ENCODE data around the gene GGT6. TPM values are rescaled to one million over a fixed set of nuclear protein-coding genes. Genes with fewer than 3 reads are reported as not detected.

The GGT6 gene
- total and polyA plus RNA-seq, 5 donors from 2014 or later = not detected

DNA sequence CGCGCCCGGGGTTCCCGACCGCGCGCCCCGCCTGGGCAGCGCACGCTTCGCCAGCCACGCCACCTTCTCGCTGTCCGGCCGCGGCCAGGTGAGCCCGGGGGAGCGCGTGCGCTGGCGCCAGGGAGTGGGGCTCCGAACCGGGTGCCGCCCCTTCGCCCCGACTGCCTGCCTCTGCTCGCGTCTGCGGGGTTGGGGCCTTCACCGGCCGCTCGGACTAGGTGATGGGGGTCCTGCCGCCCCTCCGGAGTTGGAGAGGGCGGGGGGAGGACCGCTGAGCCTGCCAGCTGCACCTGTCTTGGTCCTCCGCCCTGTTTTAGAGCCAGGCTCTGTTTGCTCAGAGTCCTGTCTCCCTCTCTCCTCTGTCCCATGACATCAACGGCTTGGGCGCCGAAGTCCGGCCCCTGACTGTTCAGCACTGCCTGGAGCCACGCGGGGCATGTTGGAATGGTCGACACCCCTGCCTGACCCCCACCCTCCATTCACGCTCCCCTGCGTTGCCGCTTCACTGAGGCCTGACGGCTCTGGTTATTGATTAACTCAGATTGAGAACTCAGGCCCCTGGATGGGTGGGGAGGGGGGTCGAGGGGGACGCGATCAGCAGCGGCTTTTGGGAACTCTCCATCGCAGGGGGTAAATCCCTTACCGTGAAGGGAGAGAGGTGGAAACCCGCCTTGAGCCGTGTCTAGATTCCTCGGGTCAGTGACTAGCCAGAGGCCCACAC lies 24.7 kb upstream of the GGT6 start:
- H3K4me3 ChIP-seq (ENCODE audit: low read depth, low read length) = no peak overlapping the region
- Mint-ChIP-seq H3K27me3 (peaks cover 34% of the 10 kb centered on the region), H3K36me3 (no peaks in the 10 kb centered on the region), H3K4me1 (peaks cover 0 to 5% (median 2%) of the 10 kb centered on the region in 4 donors), H3K9me3 (no peaks in the 10 kb centered on the region), H3K27ac (no peak overlapping the region), H3K4me3 (peak overlapping the region in 2 of 4 donors; percentile 39 to 54)
- no peaks in the 10 kb centered on the region for H3K36me3 ChIP-seq (ENCODE audit: control insufficient read depth, insufficient read depth, low read length)
- no peaks in the 10 kb centered on the region for H3K9me3 ChIP-seq (ENCODE audit: control insufficient read depth in 2 of 2, low read length in 2 of 2)
- DNase-seq = no peak
- ATAC-seq (ENCODE audit: low read depth in 2 of 2) = no peak
- peaks cover 2% of the 10 kb centered on the region for H3K27me3 ChIP-seq (ENCODE audit: control insufficient read depth, insufficient read depth, low read length)
- H3K27ac ChIP-seq (ENCODE audit: insufficient read depth, low read length, poor library complexity, severe bottlenecking) = no peak overlapping the region
- peaks cover 6% of the 10 kb centered on the region for H3K4me1 ChIP-seq (ENCODE audit: control insufficient read depth, insufficient read depth, low read length, poor library complexity, severe bottlenecking)

DNA sequence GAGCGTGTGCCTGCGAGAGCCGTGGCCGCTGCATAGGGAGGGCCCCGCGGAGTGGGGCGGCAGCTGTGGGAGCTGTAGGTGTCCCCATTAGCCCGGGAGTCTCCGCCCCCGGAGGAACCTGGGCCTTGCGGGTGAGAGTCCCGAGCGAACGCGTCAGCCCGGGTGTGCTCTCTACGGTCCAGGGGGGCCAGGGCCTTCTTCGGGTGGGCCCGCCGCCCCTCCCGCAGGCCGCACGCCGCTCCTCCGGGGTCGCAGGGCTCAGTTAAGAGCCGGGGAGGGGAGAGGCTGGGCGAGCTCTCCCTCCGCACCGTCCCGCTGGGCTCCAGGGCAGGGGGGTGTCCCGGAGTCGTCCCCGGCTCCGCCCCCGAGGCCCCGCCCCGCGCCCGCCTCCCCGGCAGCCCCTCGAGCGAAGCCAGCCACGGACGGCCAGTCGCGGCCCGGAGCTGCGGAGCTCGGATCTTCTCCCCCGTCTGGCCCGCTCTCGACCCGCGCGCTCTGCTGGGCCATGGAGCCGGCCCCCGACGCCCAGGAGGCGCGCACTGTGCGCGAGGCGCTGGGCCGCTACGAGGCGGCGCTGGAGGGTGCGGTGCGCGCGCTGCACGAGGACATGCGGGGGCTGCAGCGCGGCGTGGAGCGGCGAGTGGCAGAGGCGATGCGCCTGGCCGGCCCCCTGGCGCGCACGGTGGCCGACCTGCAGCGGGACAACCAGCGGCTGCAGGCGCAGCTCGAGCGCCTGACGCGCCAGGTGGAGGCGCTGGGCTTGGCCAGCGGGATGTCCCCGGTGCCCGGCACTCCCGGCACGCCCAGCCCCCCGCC lies 23.9 kb upstream of the GGT6 start, which contains the start of gene SMTNL2:
Gene SMTNL2, plus strand, starts transcription at position 429 of the 816 bp plus-strand sequence. Its CDS starts 77 bp downstream, at position 506.
- H3K36me3 Mint-ChIP-seq = no peaks in the 10 kb centered on the region
- no peak within 1 kb of the TSS for H3K4me3 ChIP-seq (ENCODE audit: low read depth, low read length)

DNA sequence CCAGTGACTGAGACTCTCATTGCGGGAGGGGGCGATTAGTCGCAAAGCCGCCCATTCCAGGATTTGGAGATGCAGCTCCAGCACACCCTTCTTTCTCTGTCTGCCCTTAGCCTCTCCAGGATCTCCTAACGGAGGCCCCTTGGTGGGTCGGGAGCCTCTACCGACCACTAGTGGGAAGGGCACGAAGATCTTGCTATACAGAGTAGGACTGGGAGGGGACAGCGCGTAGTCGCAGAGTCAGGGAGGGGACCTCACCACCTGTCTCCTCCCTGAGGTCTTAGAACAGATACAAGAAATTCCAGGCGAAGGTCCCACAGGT lies 23.4 kb upstream of the GGT6 start:
- Histone ChIP-seq H3K36me3 (ENCODE audit: control insufficient read depth, insufficient read depth, low read length) (no peaks in the 10 kb centered on the region), H3K4me3 (ENCODE audit: low read depth, low read length) (no peak overlapping the region), H3K27ac (ENCODE audit: insufficient read depth, low read length, poor library complexity, severe bottlenecking) (no peak overlapping the region), H3K27me3 (ENCODE audit: control insufficient read depth, insufficient read depth, low read length) (peaks cover 2% of the 10 kb centered on the region), H3K4me1 (ENCODE audit: control insufficient read depth, insufficient read depth, low read length, poor library complexity, severe bottlenecking) (peaks cover 6% of the 10 kb centered on the region), H3K9me3 (ENCODE audit: control insufficient read depth in 2 of 2, low read length in 2 of 2) (no peaks in the 10 kb centered on the region)
- Mint-ChIP-seq H3K4me1 (peaks cover 0 to 5% (median 2%) of the 10 kb centered on the region in 4 donors), H3K9me3 (no peaks in the 10 kb centered on the region), H3K4me3 (peak overlapping the region in 3 of 4 donors; percentile 51 to 73 (median 52)), H3K36me3 (no peaks in the 10 kb centered on the region), H3K27ac (no peak overlapping the region), H3K27me3 (peaks cover 32% of the 10 kb centered on the region)
- no peak for DNase-seq
- ATAC-seq (ENCODE audit: low read depth in 2 of 2) = peak in 1 of 2 donors; percentile 60

More for the DNA sequence above, 23.9 kb upstream of the GGT6 start, which contains the start of gene SMTNL2:
- no peaks in the 10 kb centered on the region for H3K9me3 ChIP-seq (ENCODE audit: control insufficient read depth in 2 of 2, low read length in 2 of 2)
- ATAC-seq (ENCODE audit: low read depth in 2 of 2) (peak in 1 of 2 donors; percentile 19), DNase-seq (no peak)
- Mint-ChIP-seq H3K27ac (no peak within 1 kb of the TSS), H3K9me3 (no peaks in the 10 kb centered on the region), H3K4me3 (peak within 1 kb of the TSS in 3 of 4 donors; percentile 54 to 87 (median 73)), H3K27me3 (peaks cover 32% of the 10 kb centered on the region), H3K4me1 (peaks cover 0 to 5% (median 2%) of the 10 kb centered on the region in 4 donors)
- H3K36me3 ChIP-seq (ENCODE audit: control insufficient read depth, insufficient read depth, low read length) = no peaks in the 10 kb centered on the region
- H3K27ac ChIP-seq (ENCODE audit: insufficient read depth, low read length, poor library complexity, severe bottlenecking) = no peak within 1 kb of the TSS
- peaks cover 6% of the 10 kb centered on the region for H3K4me1 ChIP-seq (ENCODE audit: control insufficient read depth, insufficient read depth, low read length, poor library complexity, severe bottlenecking)
- H3K27me3 ChIP-seq (ENCODE audit: control insufficient read depth, insufficient read depth, low read length) = peaks cover 2% of the 10 kb centered on the region

DNA sequence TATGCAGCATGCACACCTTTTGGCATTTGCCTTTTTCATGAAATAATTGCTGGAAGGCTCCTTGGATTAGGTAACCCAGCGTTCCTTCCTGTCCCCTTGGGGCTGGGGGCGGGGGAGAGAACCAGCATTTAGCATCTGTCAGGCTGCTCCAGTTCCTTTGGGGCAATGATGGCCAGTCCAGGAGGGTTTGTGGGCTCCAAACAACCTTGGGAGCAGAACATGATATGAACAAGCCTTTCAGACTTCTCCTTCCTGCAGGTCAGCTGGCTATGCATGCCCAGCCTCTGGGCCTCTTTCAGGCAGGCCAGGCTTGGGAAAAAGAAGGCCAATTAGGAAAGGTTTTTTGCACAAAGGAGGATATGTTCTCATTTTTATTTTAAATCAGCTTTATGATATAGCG lies 22.8 kb upstream of the GGT6 start:
- no peak for DNase-seq
- H3K27ac ChIP-seq (ENCODE audit: insufficient read depth, low read length, poor library complexity, severe bottlenecking) = no peak overlapping the region
- H3K36me3 ChIP-seq (ENCODE audit: control insufficient read depth, insufficient read depth, low read length) = no peaks in the 10 kb centered on the region
- Mint-ChIP-seq H3K4me1 (peaks cover 0 to 5% (median 2%) of the 10 kb centered on the region in 4 donors), H3K9me3 (no peaks in the 10 kb centered on the region), H3K27me3 (peaks cover 32% of the 10 kb centered on the region), H3K4me3 (peak overlapping the region in 3 of 4 donors; percentile 28 to 87 (median 36)), H3K36me3 (no peaks in the 10 kb centered on the region), H3K27ac (no peak overlapping the region)
- ATAC-seq (ENCODE audit: low read depth in 2 of 2) = no peak
- peaks cover 6% of the 10 kb centered on the region for H3K4me1 ChIP-seq (ENCODE audit: control insufficient read depth, insufficient read depth, low read length, poor library complexity, severe bottlenecking)
- H3K27me3 ChIP-seq (ENCODE audit: control insufficient read depth, insufficient read depth, low read length) = peaks cover 2% of the 10 kb centered on the region
- H3K9me3 ChIP-seq (ENCODE audit: control insufficient read depth in 2 of 2, low read length in 2 of 2) = no peaks in the 10 kb centered on the region
- no peak overlapping the region for H3K4me3 ChIP-seq (ENCODE audit: low read depth, low read length)

DNA sequence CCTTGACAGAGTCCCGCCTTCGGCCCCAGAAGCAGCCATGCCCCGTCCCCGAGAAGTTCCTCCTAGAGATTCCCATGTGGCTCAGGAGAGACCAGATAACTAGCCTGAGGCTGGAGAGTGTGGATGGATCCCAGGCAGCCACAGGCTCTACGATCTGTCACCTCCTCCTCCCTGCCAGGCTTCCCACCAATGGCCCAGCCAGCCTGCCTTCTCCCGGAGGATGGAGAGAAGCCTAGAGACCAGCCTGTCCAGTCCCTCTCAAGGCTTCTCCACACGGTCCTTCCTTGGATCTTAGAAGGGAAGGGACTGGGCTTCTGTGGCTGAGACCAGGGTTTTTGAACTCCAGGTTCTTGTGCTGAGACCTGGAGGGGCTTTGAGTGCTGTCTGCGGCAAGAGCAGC lies 22.3 kb upstream of the GGT6 start:
- H3K27me3 ChIP-seq (ENCODE audit: control insufficient read depth, insufficient read depth, low read length) = peaks cover 2% of the 10 kb centered on the region
- Mint-ChIP-seq H3K36me3 (no peaks in the 10 kb centered on the region), H3K9me3 (no peaks in the 10 kb centered on the region), H3K4me3 (no peak overlapping the region), H3K4me1 (peaks cover 0 to 5% (median 2%) of the 10 kb centered on the region in 4 donors), H3K27ac (no peak overlapping the region), H3K27me3 (peaks cover 29% of the 10 kb centered on the region)
- no peak overlapping the region for H3K27ac ChIP-seq (ENCODE audit: insufficient read depth, low read length, poor library complexity, severe bottlenecking)
- DNase-seq (no peak), ATAC-seq (ENCODE audit: low read depth in 2 of 2) (no peak)
- H3K4me3 ChIP-seq (ENCODE audit: low read depth, low read length) = no peak overlapping the region
- H3K36me3 ChIP-seq (ENCODE audit: control insufficient read depth, insufficient read depth, low read length) = no peaks in the 10 kb centered on the region
- no peaks in the 10 kb centered on the region for H3K9me3 ChIP-seq (ENCODE audit: control insufficient read depth in 2 of 2, low read length in 2 of 2)
- peaks cover 6% of the 10 kb centered on the region for H3K4me1 ChIP-seq (ENCODE audit: control insufficient read depth, insufficient read depth, low read length, poor library complexity, severe bottlenecking)

DNA sequence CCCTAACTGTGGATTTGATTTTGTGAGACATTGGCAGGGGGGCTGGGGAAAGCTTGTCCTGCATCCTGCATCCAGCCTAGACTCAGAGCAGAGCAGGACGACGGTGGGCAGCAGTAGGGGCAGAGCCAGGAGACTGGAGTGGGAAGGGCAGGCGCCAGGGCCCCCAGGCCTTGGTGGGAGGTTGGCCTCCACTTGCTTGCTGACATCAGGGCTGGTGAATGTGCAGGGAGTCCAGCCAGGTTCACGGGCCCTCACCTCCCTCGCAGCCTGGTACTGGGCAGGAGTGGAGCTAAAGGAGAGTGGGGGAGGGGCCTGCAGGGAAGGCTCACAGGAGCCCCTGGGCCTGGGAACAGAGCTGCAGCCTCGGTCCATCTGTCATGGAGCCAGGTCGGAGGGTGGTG lies 21.7 kb upstream of the GGT6 start:
- H3K27me3 Mint-ChIP-seq = peaks cover 27% of the 10 kb centered on the region
- DNase-seq (no peak), ATAC-seq (ENCODE audit: low read depth in 2 of 2) (no peak)
- no peaks in the 10 kb centered on the region for H3K36me3 Mint-ChIP-seq
- Histone ChIP-seq H3K9me3 (ENCODE audit: control insufficient read depth in 2 of 2, low read length in 2 of 2) (no peaks in the 10 kb centered on the region), H3K36me3 (ENCODE audit: control insufficient read depth, insufficient read depth, low read length) (no peaks in the 10 kb centered on the region), H3K4me1 (ENCODE audit: control insufficient read depth, insufficient read depth, low read length, poor library complexity, severe bottlenecking) (peaks cover 6% of the 10 kb centered on the region), H3K27me3 (ENCODE audit: control insufficient read depth, insufficient read depth, low read length) (peaks cover 2% of the 10 kb centered on the region), H3K27ac (ENCODE audit: insufficient read depth, low read length, poor library complexity, severe bottlenecking) (no peak overlapping the region), H3K4me3 (ENCODE audit: low read depth, low read length) (no peak overlapping the region)
- H3K4me3 Mint-ChIP-seq = no peak overlapping the region
- H3K4me1 Mint-ChIP-seq = peaks cover 0 to 5% (median 2%) of the 10 kb centered on the region in 4 donors
- H3K9me3 Mint-ChIP-seq = no peaks in the 10 kb centered on the region
- H3K27ac Mint-ChIP-seq = no peak overlapping the region

DNA sequence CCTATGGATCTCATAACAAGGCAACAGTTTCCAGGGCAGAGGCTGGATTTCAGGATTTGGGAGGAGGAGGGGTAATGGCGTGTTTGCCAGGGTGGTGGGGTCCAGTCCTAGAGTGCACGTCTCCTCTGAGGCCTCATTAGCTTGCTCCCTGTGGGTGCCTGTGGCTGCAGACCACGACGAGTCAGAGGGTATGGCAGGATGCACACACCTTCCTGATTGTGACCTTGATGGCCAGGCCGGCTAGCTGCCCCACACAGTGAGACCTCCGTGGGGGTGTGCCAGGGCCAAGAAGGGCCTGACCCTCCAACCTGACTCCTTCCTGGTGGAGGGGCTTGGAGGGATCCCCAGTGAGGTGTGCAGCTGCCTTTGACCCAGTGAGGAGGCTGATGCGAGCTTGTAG lies 19.9 kb upstream of the GGT6 start:
- ATAC-seq (ENCODE audit: low read depth in 2 of 2) = no peak
- no peaks in the 10 kb centered on the region for H3K36me3 Mint-ChIP-seq
- H3K4me3 Mint-ChIP-seq = no peak overlapping the region
- DNase-seq = no peak
- H3K4me3 ChIP-seq (ENCODE audit: low read depth, low read length) = no peak overlapping the region
- peaks cover 2% of the 10 kb centered on the region for H3K27me3 ChIP-seq (ENCODE audit: control insufficient read depth, insufficient read depth, low read length)
- H3K27me3 Mint-ChIP-seq = peaks cover 18% of the 10 kb centered on the region
- no peaks in the 10 kb centered on the region for H3K9me3 ChIP-seq (ENCODE audit: control insufficient read depth in 2 of 2, low read length in 2 of 2)
- H3K27ac ChIP-seq (ENCODE audit: insufficient read depth, low read length, poor library complexity, severe bottlenecking) = no peak overlapping the region
- no peaks in the 10 kb centered on the region for H3K9me3 Mint-ChIP-seq
- peaks cover 6% of the 10 kb centered on the region for H3K4me1 ChIP-seq (ENCODE audit: control insufficient read depth, insufficient read depth, low read length, poor library complexity, severe bottlenecking)
- no peak overlapping the region for H3K27ac Mint-ChIP-seq
- H3K36me3 ChIP-seq (ENCODE audit: control insufficient read depth, insufficient read depth, low read length) = no peaks in the 10 kb centered on the region
- peaks cover 0 to 5% (median 2%) of the 10 kb centered on the region in 4 donors for H3K4me1 Mint-ChIP-seq
